ENCODE results near the gene SH3PXD2A. TPM values are rescaled to one million over a fixed set of nuclear protein-coding genes. Genes with fewer than 3 reads are reported as not detected.

Gene SH3PXD2A
- total and polyA plus RNA-seq, 9 of the 15 experiments (the other 6 are each of a cell fraction or from before 2014, with no cell fraction given), result 0.41 to 9.3 (median 2.5) TPM

DNA sequence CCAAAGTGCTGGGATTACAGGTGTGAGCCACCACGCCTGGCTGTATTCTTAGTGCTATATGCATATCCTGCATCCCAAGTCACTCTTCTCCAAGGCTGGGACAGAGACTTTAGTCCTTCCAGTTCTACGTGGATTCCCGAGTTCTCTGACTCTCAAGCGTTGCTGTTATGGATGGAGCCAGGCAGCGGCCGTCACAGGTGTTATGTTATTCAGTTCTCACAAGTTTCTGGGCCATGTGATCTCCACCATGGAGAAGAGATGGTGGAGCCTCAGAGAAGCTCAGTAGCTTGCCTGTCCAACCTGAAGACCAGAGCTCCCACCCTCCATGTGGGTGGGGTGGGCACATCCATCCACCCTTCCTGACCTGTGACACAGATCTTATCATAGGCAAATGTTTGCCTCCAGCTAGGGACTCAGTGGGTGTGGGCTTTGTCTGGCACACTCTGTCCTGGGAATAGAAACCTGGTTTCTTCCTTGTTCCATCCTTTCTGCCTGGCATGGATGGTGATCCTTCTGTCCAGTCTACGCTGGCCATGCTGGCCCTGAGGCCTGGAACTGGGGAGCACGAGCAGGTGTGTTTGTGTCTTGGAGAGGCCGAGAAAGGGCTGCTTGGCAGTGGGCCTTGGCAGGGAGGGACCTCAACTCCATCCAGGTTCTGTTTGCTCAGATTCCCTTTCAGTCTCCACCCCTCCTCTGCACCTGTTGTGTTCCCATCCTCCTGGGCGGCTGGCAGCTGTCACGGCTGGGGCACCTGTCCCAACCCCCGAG lies 306.6 kb downstream of the SH3PXD2A start:
- Histone ChIP-seq H3K27me3 (ENCODE audit: control insufficient read depth in 2 of 2, insufficient read depth in 2 of 2, low read length in 2 of 2) (peaks cover 0 to 26% of the 10 kb centered on the region in 2 experiments; a peak in 2 of 5 replicates), H3K4me2 (ENCODE audit: insufficient read depth, low read length) (no peak overlapping the region), H3K79me2 (ENCODE audit: control insufficient read depth, insufficient read depth, low read length) (no peaks in the 10 kb centered on the region), H3K36me3 (ENCODE audit: control insufficient read depth, insufficient read depth, low read length) (no peaks in the 10 kb centered on the region), H3K9me3 (replicated peaks; ENCODE audit: control insufficient read depth, insufficient read depth, low read depth, low read length) (no peaks in the 10 kb centered on the region), H3K9me1 (ENCODE audit: control insufficient read depth, insufficient read depth, low read length) (no peaks in the 10 kb centered on the region), H3K9ac (ENCODE audit: insufficient read depth in 1 of 2, low read depth in 2 of 2, low read length in 2 of 2) (no peak overlapping the region), H3K27ac (ENCODE audit: extremely low read depth, low read depth, low read length) (no peak overlapping the region), H4K20me1 (replicated peaks; ENCODE audit: control insufficient read depth, insufficient read depth, low read length) (no peaks in the 10 kb centered on the region), H2AFZ (ENCODE audit: low read depth, low read length) (no peak overlapping the region), H3K4me3 (no peak overlapping the region), H3K4me1 (replicated peaks in 1 of 2; ENCODE audit: control insufficient read depth in 2 of 2, insufficient read depth in 2 of 2, low read length in 2 of 2) (peaks cover 0 to 3% of the 10 kb centered on the region in 2 experiments; a peak in 3 of 5 replicates)
- FAIRE-seq (no peak), ATAC-seq (no peak), DNase-seq (ENCODE audit: extremely low read depth in 1 of 4, low spot score in 3 of 4) (no peak)
- ChIA-PET POLR2A (no interaction called here), CTCF (ENCODE audit: low intra/inter-chr PET ratio) (no interaction called here)
- TF ChIP-seq BMI1 (IDR thresholded peaks at IDR 0.05; ENCODE audit: low read length), result no peak
- TF ChIP-seq, protein P1, sequence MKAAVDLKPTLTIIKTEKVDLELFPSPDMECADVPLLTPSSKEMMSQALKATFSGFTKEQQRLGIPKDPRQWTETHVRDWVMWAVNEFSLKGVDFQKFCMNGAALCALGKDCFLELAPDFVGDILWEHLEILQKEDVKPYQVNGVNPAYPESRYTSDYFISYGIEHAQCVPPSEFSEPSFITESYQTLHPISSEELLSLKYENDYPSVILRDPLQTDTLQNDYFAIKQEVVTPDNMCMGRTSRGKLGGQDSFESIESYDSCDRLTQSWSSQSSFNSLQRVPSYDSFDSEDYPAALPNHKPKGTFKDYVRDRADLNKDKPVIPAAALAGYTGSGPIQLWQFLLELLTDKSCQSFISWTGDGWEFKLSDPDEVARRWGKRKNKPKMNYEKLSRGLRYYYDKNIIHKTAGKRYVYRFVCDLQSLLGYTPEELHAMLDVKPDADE (conservative IDR thresholded peaks at IDR 0.05; ENCODE audit: control insufficient read depth, low read depth, low read length), result no peak
- no peak for TF ChIP-seq SRSF3 (IDR thresholded peaks at IDR 0.05; ENCODE audit: insufficient read depth, low read length)
- TF ChIP-seq, protein P2, sequence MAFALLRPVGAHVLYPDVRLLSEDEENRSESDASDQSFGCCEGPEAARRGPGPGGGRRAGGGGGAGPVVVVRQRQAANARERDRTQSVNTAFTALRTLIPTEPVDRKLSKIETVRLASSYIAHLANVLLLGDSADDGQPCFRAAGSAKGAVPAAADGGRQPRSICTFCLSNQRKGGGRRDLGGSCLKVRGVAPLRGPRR (CRISPR knock-in tag; IDR thresholded peaks at IDR 0.05), result no peak
- TF ChIP-seq, protein P3, sequence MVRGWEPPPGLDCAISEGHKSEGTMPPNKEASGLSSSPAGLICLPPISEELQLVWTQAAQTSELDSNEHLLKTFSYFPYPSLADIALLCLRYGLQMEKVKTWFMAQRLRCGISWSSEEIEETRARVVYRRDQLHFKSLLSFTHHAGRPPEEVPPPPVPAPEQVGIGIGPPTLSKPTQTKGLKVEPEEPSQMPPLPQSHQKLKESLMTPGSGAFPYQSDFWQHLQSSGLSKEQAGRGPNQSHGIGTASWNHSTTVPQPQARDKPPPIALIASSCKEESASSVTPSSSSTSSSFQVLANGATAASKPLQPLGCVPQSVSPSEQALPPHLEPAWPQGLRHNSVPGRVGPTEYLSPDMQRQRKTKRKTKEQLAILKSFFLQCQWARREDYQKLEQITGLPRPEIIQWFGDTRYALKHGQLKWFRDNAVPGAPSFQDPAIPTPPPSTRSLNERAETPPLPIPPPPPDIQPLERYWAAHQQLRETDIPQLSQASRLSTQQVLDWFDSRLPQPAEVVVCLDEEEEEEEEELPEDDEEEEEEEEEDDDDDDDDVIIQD (CRISPR knock-in tag; IDR thresholded peaks at IDR 0.05), result no peak
- no peak for TF ChIP-seq NFYB (IDR thresholded peaks at IDR 0.05; ENCODE audit: extremely low read depth, insufficient read length)
- TF ChIP-seq ARID2 (IDR thresholded peaks at IDR 0.05), result no peak
- TF ChIP-seq ZNF431 (CRISPR knock-in tag; IDR thresholded peaks at IDR 0.05), result no peak
- no peak for TF ChIP-seq ZKSCAN3 (CRISPR knock-in tag; IDR thresholded peaks at IDR 0.05)
- no peak for TF ChIP-seq KLF6 (CRISPR knock-in tag; IDR thresholded peaks at IDR 0.05; ENCODE audit: borderline replicate concordance)
- TF ChIP-seq SOX6 (IDR thresholded peaks at IDR 0.05), result no peak
- no peak for TF ChIP-seq MEIS2 (IDR thresholded peaks at IDR 0.05; ENCODE audit: partially characterized antibody)
- no peak for TF ChIP-seq NFATC3 (IDR thresholded peaks at IDR 0.05)
- TF ChIP-seq, protein P4, sequence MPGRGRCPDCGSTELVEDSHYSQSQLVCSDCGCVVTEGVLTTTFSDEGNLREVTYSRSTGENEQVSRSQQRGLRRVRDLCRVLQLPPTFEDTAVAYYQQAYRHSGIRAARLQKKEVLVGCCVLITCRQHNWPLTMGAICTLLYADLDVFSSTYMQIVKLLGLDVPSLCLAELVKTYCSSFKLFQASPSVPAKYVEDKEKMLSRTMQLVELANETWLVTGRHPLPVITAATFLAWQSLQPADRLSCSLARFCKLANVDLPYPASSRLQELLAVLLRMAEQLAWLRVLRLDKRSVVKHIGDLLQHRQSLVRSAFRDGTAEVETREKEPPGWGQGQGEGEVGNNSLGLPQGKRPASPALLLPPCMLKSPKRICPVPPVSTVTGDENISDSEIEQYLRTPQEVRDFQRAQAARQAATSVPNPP (IDR thresholded peaks at IDR 0.05; ENCODE audit: borderline replicate concordance, insufficient read depth, insufficient read length), result no peak
- TF ChIP-seq TGIF2 (CRISPR knock-in tag; IDR thresholded peaks at IDR 0.05), result no peak
- no peak for TF ChIP-seq IRF2 (CRISPR knock-in tag; IDR thresholded peaks at IDR 0.05)
- intact Hi-C loops (cut with micrococcal nuclease), result no loop called here
- 16% methylated on average over 11 of the region's 12 CpGs for WGBS (ENCODE audit: insufficient coverage, low coverage, missing lambda C conversion rate)
- in situ Hi-C loops (cut with MboI), result no loop called here
- BruUV-seq (replicated peaks), result no TSS peak

Measured in K562 (cell line).